WTC11 (cell line): Measurements from ENCODE around the gene EIF2D. TPM values are rescaled to one million over a fixed set of nuclear protein-coding genes. Genes with fewer than 3 reads are reported as not detected.

ENCODE experiments used
- ATAC-seq: fragments of 200-7000 bp; cut with Tn5 transposase; 2 replicates; pipeline ENCODE4 v1.10.0; 2021; ENCODE audit warnings: mild to moderate bottlenecking, moderate library complexity
- CTCF ChIA-PET: fragments of 300-600 bp; sonication (Branson Sonifier 250); formaldehyde crosslinking; loops from one replicate; lab custom pipeline; 2021; ENCODE audit warnings: antibody characterized with exemption; lab: Charles Lee
- POLR2A ChIA-PET: fragments of 350-600 bp; sonication (Branson Sonifier 250); formaldehyde crosslinking; loops from one replicate; lab custom pipeline; 2021; ENCODE audit warnings: antibody characterized with exemption; lab: Charles Lee
- DNase-seq: peaks from one replicate; pipeline ENCODE4 v3.0.0; 2021; ENCODE audit warnings: low spot score
- H3K27ac Mint-ChIP-seq: 2 replicates; pipeline ENCODE4 v1.8.0; 2021; ENCODE audit warnings: mixed read lengths
- H3K27me3 Mint-ChIP-seq: 2 replicates; pipeline ENCODE4 v1.8.0; 2021; ENCODE audit warnings: low read depth, mild to moderate bottlenecking, moderate library complexity, mixed read lengths
- H3K36me3 Mint-ChIP-seq: 2 replicates; pipeline ENCODE4 v1.8.0; 2021; ENCODE audit warnings: mixed read lengths
- H3K4me1 Mint-ChIP-seq: 2 replicates; pipeline ENCODE4 v1.8.0; 2022; ENCODE audit warnings: mixed read lengths
- H3K4me3 Mint-ChIP-seq: 2 replicates; pipeline ENCODE4 v1.8.0; 2021; ENCODE audit warnings: mild to moderate bottlenecking, moderate library complexity, mixed read lengths
- H3K9me3 Mint-ChIP-seq: 2 replicates; pipeline ENCODE4 v1.8.0; 2021; ENCODE audit warnings: mixed read lengths
- CREB1 ChIP-seq: sonication (generic); formaldehyde crosslinking; IDR thresholded peaks from 2 replicates; pipeline ENCODE4 v1.8.0; 2023; ENCODE audit warnings: mild to moderate bottlenecking, missing genetic modification reagents
- ELF4 ChIP-seq: sonication (generic); formaldehyde crosslinking; IDR thresholded peaks from 2 replicates; pipeline ENCODE4 v1.8.1; 2022; ENCODE audit warnings: low read depth, mild to moderate bottlenecking, moderate library complexity, missing genetic modification reagents
- JUN ChIP-seq: sonication (generic); formaldehyde crosslinking; IDR thresholded peaks from 2 replicates; pipeline ENCODE4 v1.8.0; 2023; ENCODE audit warnings: mild to moderate bottlenecking, missing genetic modification reagents
- KAT7 ChIP-seq: sonication (generic); formaldehyde crosslinking; IDR thresholded peaks from 2 replicates; pipeline ENCODE4 v1.8.1; 2023; ENCODE audit warnings: missing genetic modification reagents, mild to moderate bottlenecking, borderline replicate concordance
- NR1H2 ChIP-seq: sonication (generic); formaldehyde crosslinking; IDR thresholded peaks from 2 replicates; pipeline ENCODE4 v1.9.0; 2021; ENCODE audit warnings: mild to moderate bottlenecking, moderate library complexity, missing genetic modification reagents
- RORB ChIP-seq: fragments of 250-450 bp; sonication (Bioruptor Pico); IDR thresholded peaks from 2 replicates; pipeline ENCODE4 v1.9.0; 2021; ENCODE audit warnings: mild to moderate bottlenecking
- SMAD4 ChIP-seq: sonication (generic); formaldehyde crosslinking; IDR thresholded peaks from 2 replicates; pipeline ENCODE4 v1.8.0; 2022; ENCODE audit warnings: mild to moderate bottlenecking, missing genetic modification reagents
- SOX15 ChIP-seq: fragments of 250-450 bp; sonication (Bioruptor Pico); IDR thresholded peaks from 2 replicates; pipeline ENCODE4 v1.9.0; 2021; ENCODE audit warnings: mild to moderate bottlenecking
- ZNF263 ChIP-seq: sonication (generic); formaldehyde crosslinking; IDR thresholded peaks from 2 replicates; pipeline ENCODE4 v1.8.1; 2022; ENCODE audit warnings: low read depth, mild to moderate bottlenecking, moderate library complexity, missing genetic modification reagents
- ZNF671 ChIP-seq: fragments of 250-450 bp; sonication (Bioruptor Pico); IDR thresholded peaks from 2 replicates; pipeline ENCODE4 v1.8.0; 2021; ENCODE audit warnings: mild to moderate bottlenecking
- total RNA-seq: library from RNA; stranded (reverse); gene quantifications from 3 replicates; pipeline ENCODE4 v1.2.3, GENCODE V29; 2021
- TF ChIP-seq, protein P1 (sequence below): sonication (generic); formaldehyde crosslinking; IDR thresholded peaks from 2 replicates; pipeline ENCODE4 v1.8.0; 2022; ENCODE audit warnings: missing genetic modification reagents
- TF ChIP-seq, protein P2 (sequence below): sonication (generic); formaldehyde crosslinking; IDR thresholded peaks from 2 replicates; pipeline ENCODE4 v1.8.1; 2022; ENCODE audit warnings: low read depth, mild to moderate bottlenecking, moderate library complexity, missing genetic modification reagents, borderline replicate concordance
- TF ChIP-seq, protein P3 (sequence below): sonication (generic); formaldehyde crosslinking; IDR thresholded peaks from 2 replicates; pipeline ENCODE4 v1.8.0; 2022; ENCODE audit warnings: mild to moderate bottlenecking, missing genetic modification reagents
- TF ChIP-seq, protein P4 (sequence below): sonication (generic); formaldehyde crosslinking; IDR thresholded peaks from 2 replicates; pipeline ENCODE4 v1.8.1; 2023; ENCODE audit warnings: mild to moderate bottlenecking, missing genetic modification reagents, borderline replicate concordance
- TF ChIP-seq, protein P5 (sequence below): sonication (generic); formaldehyde crosslinking; IDR thresholded peaks from 2 replicates; pipeline ENCODE4 v1.8.1; 2023; ENCODE audit warnings: mild to moderate bottlenecking, moderate library complexity, missing genetic modification reagents
- TF ChIP-seq, protein P6 (sequence below): sonication (generic); formaldehyde crosslinking; IDR thresholded peaks from 2 replicates; pipeline ENCODE4 v1.8.0; 2023; ENCODE audit warnings: mild to moderate bottlenecking, missing genetic modification reagents
- TF ChIP-seq, protein P7 (sequence below): fragments of 250-450 bp; sonication (Bioruptor Pico); IDR thresholded peaks from 2 replicates; pipeline ENCODE4 v1.8.0; 2021; ENCODE audit warnings: mild to moderate bottlenecking

EIF2D gene
- total RNA-seq, 1 experiment from 2014 or later: 35.7 TPM

DNA sequence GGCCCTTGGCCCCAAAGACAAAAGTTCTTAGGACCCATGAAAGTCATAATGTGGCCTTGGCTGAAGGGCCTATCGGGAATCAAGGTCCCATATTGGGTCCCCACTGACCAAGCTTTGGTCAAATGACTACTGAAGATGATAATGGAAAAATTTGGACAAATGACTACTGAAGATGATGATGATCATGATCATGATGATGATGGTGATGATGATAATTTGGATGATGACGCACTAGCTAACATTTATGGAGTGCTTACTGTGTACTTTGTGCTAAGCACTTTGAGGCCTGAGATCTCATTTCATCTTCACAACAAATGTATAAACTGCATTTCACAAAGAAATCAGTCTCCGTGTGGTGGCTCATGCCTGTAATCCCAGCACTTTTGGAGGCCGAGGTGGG is 39.4 kb downstream of the EIF2D start:
- DNase-seq: no peak
- TF ChIP-seq NR1H2 (CRISPR knock-in tag): no peak
- TF ChIP-seq, protein P1, sequence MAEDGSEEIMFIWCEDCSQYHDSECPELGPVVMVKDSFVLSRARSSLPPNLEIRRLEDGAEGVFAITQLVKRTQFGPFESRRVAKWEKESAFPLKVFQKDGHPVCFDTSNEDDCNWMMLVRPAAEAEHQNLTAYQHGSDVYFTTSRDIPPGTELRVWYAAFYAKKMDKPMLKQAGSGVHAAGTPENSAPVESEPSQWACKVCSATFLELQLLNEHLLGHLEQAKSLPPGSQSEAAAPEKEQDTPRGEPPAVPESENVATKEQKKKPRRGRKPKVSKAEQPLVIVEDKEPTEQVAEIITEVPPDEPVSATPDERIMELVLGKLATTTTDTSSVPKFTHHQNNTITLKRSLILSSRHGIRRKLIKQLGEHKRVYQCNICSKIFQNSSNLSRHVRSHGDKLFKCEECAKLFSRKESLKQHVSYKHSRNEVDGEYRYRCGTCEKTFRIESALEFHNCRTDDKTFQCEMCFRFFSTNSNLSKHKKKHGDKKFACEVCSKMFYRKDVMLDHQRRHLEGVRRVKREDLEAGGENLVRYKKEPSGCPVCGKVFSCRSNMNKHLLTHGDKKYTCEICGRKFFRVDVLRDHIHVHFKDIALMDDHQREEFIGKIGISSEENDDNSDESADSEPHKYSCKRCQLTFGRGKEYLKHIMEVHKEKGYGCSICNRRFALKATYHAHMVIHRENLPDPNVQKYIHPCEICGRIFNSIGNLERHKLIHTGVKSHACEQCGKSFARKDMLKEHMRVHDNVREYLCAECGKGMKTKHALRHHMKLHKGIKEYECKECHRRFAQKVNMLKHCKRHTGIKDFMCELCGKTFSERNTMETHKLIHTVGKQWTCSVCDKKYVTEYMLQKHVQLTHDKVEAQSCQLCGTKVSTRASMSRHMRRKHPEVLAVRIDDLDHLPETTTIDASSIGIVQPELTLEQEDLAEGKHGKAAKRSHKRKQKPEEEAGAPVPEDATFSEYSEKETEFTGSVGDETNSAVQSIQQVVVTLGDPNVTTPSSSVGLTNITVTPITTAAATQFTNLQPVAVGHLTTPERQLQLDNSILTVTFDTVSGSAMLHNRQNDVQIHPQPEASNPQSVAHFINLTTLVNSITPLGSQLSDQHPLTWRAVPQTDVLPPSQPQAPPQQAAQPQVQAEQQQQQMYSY (CRISPR knock-in tag): no peak
- TF ChIP-seq, protein P2, sequence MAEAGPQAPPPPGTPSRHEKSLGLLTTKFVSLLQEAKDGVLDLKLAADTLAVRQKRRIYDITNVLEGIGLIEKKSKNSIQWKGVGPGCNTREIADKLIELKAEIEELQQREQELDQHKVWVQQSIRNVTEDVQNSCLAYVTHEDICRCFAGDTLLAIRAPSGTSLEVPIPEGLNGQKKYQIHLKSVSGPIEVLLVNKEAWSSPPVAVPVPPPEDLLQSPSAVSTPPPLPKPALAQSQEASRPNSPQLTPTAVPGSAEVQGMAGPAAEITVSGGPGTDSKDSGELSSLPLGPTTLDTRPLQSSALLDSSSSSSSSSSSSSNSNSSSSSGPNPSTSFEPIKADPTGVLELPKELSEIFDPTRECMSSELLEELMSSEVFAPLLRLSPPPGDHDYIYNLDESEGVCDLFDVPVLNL (CRISPR knock-in tag): no peak
- TF ChIP-seq, protein P3, sequence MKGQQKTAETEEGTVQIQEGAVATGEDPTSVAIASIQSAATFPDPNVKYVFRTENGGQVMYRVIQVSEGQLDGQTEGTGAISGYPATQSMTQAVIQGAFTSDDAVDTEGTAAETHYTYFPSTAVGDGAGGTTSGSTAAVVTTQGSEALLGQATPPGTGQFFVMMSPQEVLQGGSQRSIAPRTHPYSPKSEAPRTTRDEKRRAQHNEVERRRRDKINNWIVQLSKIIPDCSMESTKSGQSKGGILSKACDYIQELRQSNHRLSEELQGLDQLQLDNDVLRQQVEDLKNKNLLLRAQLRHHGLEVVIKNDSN (CRISPR knock-in tag): no peak
- TF ChIP-seq, protein P4, sequence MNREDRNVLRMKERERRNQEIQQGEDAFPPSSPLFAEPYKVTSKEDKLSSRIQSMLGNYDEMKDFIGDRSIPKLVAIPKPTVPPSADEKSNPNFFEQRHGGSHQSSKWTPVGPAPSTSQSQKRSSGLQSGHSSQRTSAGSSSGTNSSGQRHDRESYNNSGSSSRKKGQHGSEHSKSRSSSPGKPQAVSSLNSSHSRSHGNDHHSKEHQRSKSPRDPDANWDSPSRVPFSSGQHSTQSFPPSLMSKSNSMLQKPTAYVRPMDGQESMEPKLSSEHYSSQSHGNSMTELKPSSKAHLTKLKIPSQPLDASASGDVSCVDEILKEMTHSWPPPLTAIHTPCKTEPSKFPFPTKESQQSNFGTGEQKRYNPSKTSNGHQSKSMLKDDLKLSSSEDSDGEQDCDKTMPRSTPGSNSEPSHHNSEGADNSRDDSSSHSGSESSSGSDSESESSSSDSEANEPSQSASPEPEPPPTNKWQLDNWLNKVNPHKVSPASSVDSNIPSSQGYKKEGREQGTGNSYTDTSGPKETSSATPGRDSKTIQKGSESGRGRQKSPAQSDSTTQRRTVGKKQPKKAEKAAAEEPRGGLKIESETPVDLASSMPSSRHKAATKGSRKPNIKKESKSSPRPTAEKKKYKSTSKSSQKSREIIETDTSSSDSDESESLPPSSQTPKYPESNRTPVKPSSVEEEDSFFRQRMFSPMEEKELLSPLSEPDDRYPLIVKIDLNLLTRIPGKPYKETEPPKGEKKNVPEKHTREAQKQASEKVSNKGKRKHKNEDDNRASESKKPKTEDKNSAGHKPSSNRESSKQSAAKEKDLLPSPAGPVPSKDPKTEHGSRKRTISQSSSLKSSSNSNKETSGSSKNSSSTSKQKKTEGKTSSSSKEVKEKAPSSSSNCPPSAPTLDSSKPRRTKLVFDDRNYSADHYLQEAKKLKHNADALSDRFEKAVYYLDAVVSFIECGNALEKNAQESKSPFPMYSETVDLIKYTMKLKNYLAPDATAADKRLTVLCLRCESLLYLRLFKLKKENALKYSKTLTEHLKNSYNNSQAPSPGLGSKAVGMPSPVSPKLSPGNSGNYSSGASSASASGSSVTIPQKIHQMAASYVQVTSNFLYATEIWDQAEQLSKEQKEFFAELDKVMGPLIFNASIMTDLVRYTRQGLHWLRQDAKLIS: no peak
- TF ChIP-seq, protein P5, sequence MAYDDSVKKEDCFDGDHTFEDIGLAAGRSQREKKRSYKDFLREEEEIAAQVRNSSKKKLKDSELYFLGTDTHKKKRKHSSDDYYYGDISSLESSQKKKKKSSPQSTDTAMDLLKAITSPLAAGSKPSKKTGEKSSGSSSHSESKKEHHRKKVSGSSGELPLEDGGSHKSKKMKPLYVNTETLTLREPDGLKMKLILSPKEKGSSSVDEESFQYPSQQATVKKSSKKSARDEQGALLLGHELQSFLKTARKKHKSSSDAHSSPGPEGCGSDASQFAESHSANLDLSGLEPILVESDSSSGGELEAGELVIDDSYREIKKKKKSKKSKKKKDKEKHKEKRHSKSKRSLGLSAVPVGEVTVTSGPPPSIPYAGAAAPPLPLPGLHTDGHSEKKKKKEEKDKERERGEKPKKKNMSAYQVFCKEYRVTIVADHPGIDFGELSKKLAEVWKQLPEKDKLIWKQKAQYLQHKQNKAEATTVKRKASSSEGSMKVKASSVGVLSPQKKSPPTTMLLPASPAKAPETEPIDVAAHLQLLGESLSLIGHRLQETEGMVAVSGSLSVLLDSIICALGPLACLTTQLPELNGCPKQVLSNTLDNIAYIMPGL (CRISPR knock-in tag): no peak
- TF ChIP-seq ZNF263 (CRISPR knock-in tag): no peak
- no peak for TF ChIP-seq CREB1 (CRISPR knock-in tag)
- no peak for TF ChIP-seq ELF4 (CRISPR knock-in tag)
- no peak for TF ChIP-seq KAT7 (CRISPR knock-in tag)
- no peak for TF ChIP-seq SOX15
- TF ChIP-seq ZNF671 (CRISPR knock-in tag): no peak
- TF ChIP-seq, protein P6, sequence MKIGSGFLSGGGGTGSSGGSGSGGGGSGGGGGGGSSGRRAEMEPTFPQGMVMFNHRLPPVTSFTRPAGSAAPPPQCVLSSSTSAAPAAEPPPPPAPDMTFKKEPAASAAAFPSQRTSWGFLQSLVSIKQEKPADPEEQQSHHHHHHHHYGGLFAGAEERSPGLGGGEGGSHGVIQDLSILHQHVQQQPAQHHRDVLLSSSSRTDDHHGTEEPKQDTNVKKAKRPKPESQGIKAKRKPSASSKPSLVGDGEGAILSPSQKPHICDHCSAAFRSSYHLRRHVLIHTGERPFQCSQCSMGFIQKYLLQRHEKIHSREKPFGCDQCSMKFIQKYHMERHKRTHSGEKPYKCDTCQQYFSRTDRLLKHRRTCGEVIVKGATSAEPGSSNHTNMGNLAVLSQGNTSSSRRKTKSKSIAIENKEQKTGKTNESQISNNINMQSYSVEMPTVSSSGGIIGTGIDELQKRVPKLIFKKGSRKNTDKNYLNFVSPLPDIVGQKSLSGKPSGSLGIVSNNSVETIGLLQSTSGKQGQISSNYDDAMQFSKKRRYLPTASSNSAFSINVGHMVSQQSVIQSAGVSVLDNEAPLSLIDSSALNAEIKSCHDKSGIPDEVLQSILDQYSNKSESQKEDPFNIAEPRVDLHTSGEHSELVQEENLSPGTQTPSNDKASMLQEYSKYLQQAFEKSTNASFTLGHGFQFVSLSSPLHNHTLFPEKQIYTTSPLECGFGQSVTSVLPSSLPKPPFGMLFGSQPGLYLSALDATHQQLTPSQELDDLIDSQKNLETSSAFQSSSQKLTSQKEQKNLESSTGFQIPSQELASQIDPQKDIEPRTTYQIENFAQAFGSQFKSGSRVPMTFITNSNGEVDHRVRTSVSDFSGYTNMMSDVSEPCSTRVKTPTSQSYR (CRISPR knock-in tag): no peak
- TF ChIP-seq SMAD4 (CRISPR knock-in tag): no peak
- TF ChIP-seq, protein P7, sequence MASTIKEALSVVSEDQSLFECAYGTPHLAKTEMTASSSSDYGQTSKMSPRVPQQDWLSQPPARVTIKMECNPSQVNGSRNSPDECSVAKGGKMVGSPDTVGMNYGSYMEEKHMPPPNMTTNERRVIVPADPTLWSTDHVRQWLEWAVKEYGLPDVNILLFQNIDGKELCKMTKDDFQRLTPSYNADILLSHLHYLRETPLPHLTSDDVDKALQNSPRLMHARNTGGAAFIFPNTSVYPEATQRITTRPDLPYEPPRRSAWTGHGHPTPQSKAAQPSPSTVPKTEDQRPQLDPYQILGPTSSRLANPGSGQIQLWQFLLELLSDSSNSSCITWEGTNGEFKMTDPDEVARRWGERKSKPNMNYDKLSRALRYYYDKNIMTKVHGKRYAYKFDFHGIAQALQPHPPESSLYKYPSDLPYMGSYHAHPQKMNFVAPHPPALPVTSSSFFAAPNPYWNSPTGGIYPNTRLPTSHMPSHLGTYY (CRISPR knock-in tag): no peak
- TF ChIP-seq JUN (CRISPR knock-in tag): no peak
- TF ChIP-seq RORB (CRISPR knock-in tag): no peak
- ATAC-seq: no peak
- no peaks in the 10 kb centered on the region for H3K9me3 Mint-ChIP-seq
- H3K4me1 Mint-ChIP-seq: peaks cover 19% of the 10 kb centered on the region
- H3K27ac Mint-ChIP-seq: no peak overlapping the region
- ChIA-PET CTCF (no interaction called here), POLR2A (no interaction called here)
- no peaks in the 10 kb centered on the region for H3K36me3 Mint-ChIP-seq
- no peaks in the 10 kb centered on the region for H3K27me3 Mint-ChIP-seq
- no peak overlapping the region for H3K4me3 Mint-ChIP-seq
